HepG2 (cell line): ENCODE data around the gene NRAP. TPM values are rescaled to one million over a fixed set of nuclear protein-coding genes. Genes with fewer than 3 reads are reported as not detected.

Source experiments
- CCAR2 ChIP-seq: fragments of 200-400 bp; formaldehyde crosslinking; optimal IDR thresholded peaks from 2 replicates; pipeline ENCODE3; 2018; ENCODE audit warnings: low read depth, mild to moderate bottlenecking, low read length, moderate library complexity
- IKZF4 ChIP-seq: sonication (generic); formaldehyde crosslinking; IDR thresholded peaks from 2 replicates; pipeline ENCODE4 v1.5.1; 2020; ENCODE audit warnings: borderline replicate concordance, mild to moderate bottlenecking, low read depth, missing genetic modification reagents; ENCODE audit errors: not compliant biosample characterization
- PRDM4 ChIP-seq: sonication (generic); formaldehyde crosslinking; IDR thresholded peaks from 2 replicates; pipeline ENCODE4 v1.9.0; 2021; ENCODE audit warnings: missing genetic modification reagents, borderline replicate concordance
- SRF ChIP-seq: IDR thresholded peaks from 2 replicates; pipeline ENCODE4 v1.6.1; 2011; ENCODE audit warnings: mild to moderate bottlenecking, low read depth, low read length, moderate library complexity
- TBL1XR1 ChIP-seq: fragments of 150-350 bp; IDR thresholded peaks from 2 replicates; pipeline ENCODE4 v1.6.1; 2014; ENCODE audit warnings: borderline replicate concordance, low read length; ENCODE audit not compliant: partially characterized antibody
- ZKSCAN5 ChIP-seq: sonication (generic); formaldehyde crosslinking; IDR thresholded peaks from 2 replicates; pipeline ENCODE4 v1.5.1; 2020; ENCODE audit warnings: mild to moderate bottlenecking, missing genetic modification reagents
- ZNF577 ChIP-seq: sonication (generic); formaldehyde crosslinking; IDR thresholded peaks from 2 replicates; pipeline ENCODE4 v1.4.0; 2020; ENCODE audit warnings: mild to moderate bottlenecking, low read depth, missing genetic modification reagents, borderline replicate concordance
- polyA plus RNA-seq, 8 experiments: library from polyadenylated mRNA; depleted of rRNA in 3 of 8; stranded (reverse) in 7 of 8; unstranded in 1 of 8; fragments of >200 nt; fragmentation: Illumina TruSeq in 4 of 8; extraction: Trizol in 4 of 8; gene quantifications; 2 replicates each; pipeline versions ENCODE4 v1.2.1 to v1.2.3, GENCODE V29; 2011 to 2016; ENCODE audit warnings: low read depth in 4 of 8, missing spikeins in 1 of 8, mixed read lengths in 1 of 8; ENCODE audit not compliant: insufficient read depth in 1 of 8
- total RNA-seq, 5 experiments: library from RNA; depleted of rRNA; stranded (reverse); fragments of >200 nt; fragmentation: Illumina TruSeq; extraction: Trizol; gene quantifications; 2 replicates each; pipeline ENCODE4 v1.2.3, GENCODE V29; 2016; ENCODE audit warnings: low read depth in 1 of 5
- TF ChIP-seq, protein P1 (sequence below): sonication (generic); formaldehyde crosslinking; IDR thresholded peaks from 2 replicates; pipeline ENCODE4 v1.4.0; 2020; ENCODE audit warnings: missing genetic modification reagents, borderline replicate concordance
- TF ChIP-seq, protein P2 (sequence below): sonication (generic); formaldehyde crosslinking; IDR thresholded peaks from 2 replicates; pipeline ENCODE4 v1.5.0; 2020; ENCODE audit warnings: mild to moderate bottlenecking, missing genetic modification reagents, borderline replicate concordance
- TF ChIP-seq, protein P3 (sequence below): sonication (generic); formaldehyde crosslinking; IDR thresholded peaks from 2 replicates; pipeline ENCODE4 v1.5.1; 2020; ENCODE audit warnings: mild to moderate bottlenecking, missing genetic modification reagents, moderate library complexity
- TF ChIP-seq, protein P4 (sequence below): IDR thresholded peaks from 2 replicates; pipeline ENCODE4 v1.6.1; 2018; ENCODE audit warnings: missing genetic modification reagents, mild to moderate bottlenecking, missing compliant biosample characterization

The NRAP gene
- total and polyA plus RNA-seq, 2 of the 13 experiments (the other 11 are each of a cell fraction or from before 2014, with no cell fraction given), result not detected

DNA sequence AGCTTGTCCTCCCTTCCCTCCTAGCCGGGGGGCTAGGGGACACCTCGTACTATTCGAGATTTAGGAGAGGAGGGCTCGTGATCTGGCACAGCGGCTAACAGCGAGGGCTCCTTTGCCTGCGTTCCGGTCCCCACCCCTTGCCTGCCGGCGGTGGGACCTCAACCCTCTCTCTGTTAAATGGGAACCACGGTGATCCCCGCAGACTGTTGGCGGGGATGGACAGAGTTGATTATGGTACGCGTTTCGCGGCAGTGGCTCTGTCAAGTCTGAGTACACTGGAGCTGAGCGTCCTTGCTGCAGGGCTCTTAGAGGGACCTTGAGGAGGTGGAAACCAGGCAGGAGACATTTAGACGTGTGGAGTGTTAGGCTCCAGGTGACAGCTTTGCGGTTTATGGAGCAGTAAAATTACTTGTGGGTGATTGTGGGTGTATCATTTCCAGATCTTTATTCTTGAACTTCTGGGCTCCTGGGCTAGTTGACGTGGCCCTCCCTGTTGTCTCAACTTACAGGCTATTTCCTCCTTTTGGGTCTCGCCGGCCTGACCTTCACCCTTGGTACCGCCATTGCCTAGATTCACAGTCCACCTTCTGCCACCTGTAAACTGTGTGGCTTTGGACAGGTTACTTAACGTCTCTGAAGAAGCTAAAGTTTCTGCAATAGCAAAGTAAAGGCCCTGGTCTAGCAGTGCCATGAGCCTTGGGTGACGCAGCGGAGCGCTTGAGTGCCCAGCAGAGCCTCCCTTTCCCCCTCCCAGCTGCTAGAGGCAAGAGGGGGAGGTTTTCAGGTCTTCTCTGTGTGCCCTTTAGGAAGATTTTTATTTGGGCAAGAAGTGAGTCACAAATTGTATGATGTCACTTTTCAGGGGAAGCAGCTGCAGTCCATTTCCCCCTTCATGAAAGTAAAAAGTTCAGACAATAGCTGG is 16.6 kb upstream of the NRAP start (continued):
- TF ChIP-seq, protein P1, sequence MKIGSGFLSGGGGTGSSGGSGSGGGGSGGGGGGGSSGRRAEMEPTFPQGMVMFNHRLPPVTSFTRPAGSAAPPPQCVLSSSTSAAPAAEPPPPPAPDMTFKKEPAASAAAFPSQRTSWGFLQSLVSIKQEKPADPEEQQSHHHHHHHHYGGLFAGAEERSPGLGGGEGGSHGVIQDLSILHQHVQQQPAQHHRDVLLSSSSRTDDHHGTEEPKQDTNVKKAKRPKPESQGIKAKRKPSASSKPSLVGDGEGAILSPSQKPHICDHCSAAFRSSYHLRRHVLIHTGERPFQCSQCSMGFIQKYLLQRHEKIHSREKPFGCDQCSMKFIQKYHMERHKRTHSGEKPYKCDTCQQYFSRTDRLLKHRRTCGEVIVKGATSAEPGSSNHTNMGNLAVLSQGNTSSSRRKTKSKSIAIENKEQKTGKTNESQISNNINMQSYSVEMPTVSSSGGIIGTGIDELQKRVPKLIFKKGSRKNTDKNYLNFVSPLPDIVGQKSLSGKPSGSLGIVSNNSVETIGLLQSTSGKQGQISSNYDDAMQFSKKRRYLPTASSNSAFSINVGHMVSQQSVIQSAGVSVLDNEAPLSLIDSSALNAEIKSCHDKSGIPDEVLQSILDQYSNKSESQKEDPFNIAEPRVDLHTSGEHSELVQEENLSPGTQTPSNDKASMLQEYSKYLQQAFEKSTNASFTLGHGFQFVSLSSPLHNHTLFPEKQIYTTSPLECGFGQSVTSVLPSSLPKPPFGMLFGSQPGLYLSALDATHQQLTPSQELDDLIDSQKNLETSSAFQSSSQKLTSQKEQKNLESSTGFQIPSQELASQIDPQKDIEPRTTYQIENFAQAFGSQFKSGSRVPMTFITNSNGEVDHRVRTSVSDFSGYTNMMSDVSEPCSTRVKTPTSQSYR (CRISPR knock-in tag), result no peak
- TF ChIP-seq, protein P2, sequence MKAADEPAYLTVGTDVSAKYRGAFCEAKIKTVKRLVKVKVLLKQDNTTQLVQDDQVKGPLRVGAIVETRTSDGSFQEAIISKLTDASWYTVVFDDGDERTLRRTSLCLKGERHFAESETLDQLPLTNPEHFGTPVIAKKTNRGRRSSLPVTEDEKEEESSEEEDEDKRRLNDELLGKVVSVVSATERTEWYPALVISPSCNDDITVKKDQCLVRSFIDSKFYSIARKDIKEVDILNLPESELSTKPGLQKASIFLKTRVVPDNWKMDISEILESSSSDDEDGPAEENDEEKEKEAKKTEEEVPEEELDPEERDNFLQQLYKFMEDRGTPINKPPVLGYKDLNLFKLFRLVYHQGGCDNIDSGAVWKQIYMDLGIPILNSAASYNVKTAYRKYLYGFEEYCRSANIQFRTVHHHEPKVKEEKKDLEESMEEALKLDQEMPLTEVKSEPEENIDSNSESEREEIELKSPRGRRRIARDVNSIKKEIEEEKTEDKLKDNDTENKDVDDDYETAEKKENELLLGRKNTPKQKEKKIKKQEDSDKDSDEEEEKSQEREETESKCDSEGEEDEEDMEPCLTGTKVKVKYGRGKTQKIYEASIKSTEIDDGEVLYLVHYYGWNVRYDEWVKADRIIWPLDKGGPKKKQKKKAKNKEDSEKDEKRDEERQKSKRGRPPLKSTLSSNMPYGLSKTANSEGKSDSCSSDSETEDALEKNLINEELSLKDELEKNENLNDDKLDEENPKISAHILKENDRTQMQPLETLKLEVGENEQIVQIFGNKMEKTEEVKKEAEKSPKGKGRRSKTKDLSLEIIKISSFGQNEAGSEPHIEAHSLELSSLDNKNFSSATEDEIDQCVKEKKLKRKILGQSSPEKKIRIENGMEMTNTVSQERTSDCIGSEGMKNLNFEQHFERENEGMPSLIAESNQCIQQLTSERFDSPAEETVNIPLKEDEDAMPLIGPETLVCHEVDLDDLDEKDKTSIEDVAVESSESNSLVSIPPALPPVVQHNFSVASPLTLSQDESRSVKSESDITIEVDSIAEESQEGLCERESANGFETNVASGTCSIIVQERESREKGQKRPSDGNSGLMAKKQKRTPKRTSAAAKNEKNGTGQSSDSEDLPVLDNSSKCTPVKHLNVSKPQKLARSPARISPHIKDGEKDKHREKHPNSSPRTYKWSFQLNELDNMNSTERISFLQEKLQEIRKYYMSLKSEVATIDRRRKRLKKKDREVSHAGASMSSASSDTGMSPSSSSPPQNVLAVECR, result peak; percentile 15; the same call in 1 of the 2 replicates
- TF ChIP-seq PRDM4 (no peak), CCAR2 (no peak), ZKSCAN5 (no peak), TBL1XR1 (no peak), ZNF577 (CRISPR knock-in tag) (no peak), SRF (no peak), IKZF4 (CRISPR knock-in tag) (no peak)
- TF ChIP-seq, protein P3, sequence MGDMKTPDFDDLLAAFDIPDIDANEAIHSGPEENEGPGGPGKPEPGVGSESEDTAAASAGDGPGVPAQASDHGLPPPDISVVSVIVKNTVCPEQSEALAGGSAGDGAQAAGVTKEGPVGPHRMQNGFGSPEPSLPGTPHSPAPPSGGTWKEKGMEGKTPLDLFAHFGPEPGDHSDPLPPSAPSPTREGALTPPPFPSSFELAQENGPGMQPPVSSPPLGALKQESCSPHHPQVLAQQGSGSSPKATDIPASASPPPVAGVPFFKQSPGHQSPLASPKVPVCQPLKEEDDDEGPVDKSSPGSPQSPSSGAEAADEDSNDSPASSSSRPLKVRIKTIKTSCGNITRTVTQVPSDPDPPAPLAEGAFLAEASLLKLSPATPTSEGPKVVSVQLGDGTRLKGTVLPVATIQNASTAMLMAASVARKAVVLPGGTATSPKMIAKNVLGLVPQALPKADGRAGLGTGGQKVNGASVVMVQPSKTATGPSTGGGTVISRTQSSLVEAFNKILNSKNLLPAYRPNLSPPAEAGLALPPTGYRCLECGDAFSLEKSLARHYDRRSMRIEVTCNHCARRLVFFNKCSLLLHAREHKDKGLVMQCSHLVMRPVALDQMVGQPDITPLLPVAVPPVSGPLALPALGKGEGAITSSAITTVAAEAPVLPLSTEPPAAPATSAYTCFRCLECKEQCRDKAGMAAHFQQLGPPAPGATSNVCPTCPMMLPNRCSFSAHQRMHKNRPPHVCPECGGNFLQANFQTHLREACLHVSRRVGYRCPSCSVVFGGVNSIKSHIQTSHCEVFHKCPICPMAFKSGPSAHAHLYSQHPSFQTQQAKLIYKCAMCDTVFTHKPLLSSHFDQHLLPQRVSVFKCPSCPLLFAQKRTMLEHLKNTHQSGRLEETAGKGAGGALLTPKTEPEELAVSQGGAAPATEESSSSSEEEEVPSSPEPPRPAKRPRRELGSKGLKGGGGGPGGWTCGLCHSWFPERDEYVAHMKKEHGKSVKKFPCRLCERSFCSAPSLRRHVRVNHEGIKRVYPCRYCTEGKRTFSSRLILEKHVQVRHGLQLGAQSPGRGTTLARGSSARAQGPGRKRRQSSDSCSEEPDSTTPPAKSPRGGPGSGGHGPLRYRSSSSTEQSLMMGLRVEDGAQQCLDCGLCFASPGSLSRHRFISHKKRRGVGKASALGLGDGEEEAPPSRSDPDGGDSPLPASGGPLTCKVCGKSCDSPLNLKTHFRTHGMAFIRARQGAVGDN, result no peak
- TF ChIP-seq, protein P4, sequence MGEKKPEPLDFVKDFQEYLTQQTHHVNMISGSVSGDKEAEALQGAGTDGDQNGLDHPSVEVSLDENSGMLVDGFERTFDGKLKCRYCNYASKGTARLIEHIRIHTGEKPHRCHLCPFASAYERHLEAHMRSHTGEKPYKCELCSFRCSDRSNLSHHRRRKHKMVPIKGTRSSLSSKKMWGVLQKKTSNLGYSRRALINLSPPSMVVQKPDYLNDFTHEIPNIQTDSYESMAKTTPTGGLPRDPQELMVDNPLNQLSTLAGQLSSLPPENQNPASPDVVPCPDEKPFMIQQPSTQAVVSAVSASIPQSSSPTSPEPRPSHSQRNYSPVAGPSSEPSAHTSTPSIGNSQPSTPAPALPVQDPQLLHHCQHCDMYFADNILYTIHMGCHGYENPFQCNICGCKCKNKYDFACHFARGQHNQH (CRISPR knock-in tag), result no peak
